GM18502 (cell line): ENCODE results near the gene ABCF1.
A peak's percentile ranks its signal among the peaks of the same experiment; 100 is the strongest.

Experiments used
- ATAC-seq: cut with Tn5 transposase; IDR thresholded peaks from one replicate; pipeline ENCODE4 v1.9.1; 2021; ENCODE audit warnings: mild to moderate bottlenecking; ENCODE audit not compliant: unreplicated experiment, poor library complexity

Gene ABCF1

GRCh38 chr6:30599625-30600324 lies 28.5 kb downstream of the ABCF1 start:
- no peak for ATAC-seq

DNA sequence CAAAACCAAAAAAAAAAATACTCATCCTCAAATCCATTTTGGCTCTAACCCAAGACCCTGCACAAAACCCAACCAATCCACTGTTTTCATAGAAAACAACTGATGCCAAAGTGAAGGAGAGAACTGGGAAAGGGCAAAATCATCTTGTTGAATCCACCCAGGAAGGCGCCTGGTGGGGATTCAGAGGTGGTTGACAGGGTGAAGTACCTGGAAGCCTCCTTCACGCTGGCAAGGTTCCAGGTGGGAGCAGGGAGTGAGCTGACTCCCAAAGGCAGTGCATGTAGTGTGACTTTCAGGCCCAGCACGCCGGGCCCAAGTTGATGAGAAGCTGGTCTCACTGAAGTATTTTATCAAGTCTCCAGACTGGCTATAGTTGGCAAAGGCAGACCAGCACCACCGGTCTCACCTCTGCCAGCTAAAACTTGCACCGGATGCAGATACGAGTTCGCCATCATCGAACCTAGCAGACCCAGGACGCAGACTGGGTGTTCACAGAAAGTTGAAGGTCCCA lies 29.3 kb downstream of the ABCF1 start:
- no peak for ATAC-seq

- no peak for ATAC-seq
These were observed 30.2 kb downstream of the ABCF1 start for GRCh38 chr6:30601436-30601814.

GRCh38 chr6:30601815-30602641 lies 30.8 kb downstream of the ABCF1 start:
- no peak for ATAC-seq

DNA sequence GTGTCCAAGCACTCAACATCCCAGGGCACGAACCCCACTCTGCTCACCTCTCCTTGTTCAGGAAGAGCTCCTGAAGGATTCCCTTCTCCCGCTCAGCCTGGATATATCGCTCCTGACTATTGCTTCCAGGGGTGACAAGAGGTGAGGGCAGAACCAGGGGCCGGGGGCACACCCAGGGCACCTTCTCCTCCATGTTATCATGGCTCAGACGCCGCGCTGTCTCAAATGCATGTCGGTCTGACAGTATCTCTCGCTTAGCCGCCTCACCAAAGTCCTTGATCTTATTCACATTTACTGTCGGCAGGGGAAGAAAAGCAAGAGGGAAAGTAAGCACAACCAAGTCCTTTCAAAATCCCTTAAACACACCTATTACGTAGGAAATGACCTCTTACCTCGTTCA lies 32.7 kb downstream of the ABCF1 start:
- no peak for ATAC-seq

GRCh38 chr6:30610065-30610464 lies 38.8 kb downstream of the ABCF1 start:
- no peak for ATAC-seq

DNA sequence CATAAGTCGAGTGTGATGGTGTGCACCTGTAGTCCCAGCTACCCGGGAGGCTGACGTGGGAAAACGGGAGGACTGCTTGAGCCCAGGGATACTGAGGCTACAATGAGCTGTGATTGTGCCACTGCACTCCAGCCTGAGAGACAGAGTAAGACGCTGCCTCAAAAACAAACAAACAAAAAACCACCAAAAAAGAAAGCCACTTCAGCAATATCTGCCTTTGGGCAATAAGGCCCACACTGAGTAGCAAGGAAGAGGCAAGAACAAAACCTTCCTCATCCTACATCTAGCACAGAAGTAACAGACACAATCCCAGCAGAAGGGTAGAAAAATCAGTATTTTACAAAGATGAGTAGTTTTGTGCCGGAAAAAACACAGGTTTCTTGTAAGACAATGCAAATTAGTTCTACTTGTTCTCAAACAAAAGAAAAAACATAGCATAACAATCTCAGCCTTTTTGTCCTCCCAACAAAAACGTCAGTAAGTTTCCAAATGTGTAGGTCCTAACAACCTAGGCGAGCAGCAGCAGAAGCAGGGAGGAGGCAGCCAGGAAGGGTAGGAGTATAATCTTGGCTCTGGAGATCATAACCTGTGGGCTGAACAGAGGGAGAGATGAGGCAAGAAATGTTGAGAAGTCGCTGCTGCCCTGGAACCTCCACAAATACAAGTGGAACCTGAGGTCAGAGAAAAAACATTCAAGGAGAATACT lies 40.1 kb downstream of the ABCF1 start:
- no peak for ATAC-seq

GRCh38 chr6:30611856-30612194 lies 40.6 kb downstream of the ABCF1 start:
- ATAC-seq = no peak

DNA sequence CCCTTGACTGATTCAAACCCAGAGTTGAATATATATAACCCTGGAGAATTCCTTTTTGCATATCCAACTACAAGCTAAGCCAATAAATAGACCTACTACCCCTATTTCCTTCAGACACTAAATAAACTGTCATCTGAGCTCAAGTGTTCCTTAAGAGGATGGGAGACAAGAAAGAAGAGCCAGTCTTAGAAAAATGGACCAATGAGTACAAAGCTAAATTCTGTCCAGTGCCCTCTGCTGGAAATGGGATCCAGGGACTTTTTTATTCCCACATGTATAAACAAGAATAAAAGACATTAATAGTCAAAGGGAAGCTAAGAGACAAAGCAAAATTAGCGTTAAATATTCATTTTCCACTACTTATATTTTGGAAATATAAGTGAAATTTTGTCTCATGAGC lies 41.0 kb downstream of the ABCF1 start:
- no peak for ATAC-seq

DNA sequence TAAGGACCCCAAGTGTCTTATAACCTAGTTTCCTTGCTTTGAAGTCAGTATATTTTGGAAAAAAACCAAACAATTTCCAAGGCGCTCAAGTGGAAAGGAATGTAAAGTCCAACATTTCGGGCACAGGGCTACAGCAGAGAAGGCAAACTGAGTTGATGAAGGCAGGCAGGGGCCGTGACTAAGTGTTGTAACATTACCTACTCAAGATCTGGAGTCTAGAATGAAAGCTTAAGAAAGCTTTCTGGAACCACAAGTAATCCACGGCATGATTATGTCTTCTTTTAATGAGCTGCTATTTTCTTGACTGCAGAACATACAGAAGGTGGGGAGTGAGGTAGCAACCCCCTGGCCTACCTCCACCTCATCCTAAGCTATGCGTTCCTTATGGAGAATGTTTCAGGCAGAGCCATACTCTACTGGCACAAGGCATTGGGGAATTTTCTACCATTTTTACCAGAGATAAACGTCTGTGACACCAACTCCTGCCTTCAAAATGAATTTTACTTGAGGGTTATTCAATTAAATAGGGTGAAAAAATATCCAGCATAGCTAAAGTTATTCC lies 41.5 kb downstream of the ABCF1 start:
- no peak for ATAC-seq

- no peak for ATAC-seq
These were observed 42.2 kb downstream of the ABCF1 start for GRCh38 chr6:30613251-30614043.

GRCh38 chr6:30614044-30614842 lies 43.0 kb downstream of the ABCF1 start:
- no peak for ATAC-seq

GRCh38 chr6:30614843-30615218 lies 43.6 kb downstream of the ABCF1 start:
- peak; percentile 51 for ATAC-seq

DNA sequence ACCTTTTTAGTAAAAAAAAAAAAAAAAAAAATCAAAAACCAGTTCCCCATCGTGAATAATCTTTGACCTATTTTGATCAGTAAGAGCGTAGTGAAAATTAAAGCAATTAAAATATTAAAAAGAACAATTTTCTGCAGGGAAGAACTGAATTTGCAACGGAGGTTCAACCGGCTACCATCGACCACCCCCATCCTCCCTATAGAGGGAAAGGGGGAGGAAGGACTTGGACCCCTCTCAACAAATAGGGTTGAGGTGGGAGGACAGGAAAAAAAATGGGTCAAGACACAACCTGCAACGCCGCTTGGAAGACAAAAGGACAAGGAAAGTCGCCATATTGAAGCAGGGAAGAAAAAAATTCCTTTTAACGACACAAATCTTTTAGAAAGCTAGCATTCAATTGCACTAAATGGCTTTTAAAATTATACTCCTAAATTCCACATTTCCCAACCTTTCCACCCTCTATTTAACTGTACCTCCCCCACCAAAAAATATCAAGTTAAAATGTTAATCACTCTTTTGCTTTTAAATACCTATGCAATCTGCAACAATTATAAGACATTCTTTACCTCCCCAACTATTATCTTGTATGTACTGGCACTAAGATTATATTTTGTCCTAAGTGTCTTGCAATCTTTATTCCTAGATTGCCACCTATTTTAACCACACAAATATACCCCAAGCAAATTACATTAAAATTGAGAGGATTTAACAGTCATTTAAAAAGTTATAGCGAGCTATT lies 44.1 kb downstream of the ABCF1 start:
- ATAC-seq = no peak

GRCh38 chr6:30615958-30616810 lies 44.9 kb downstream of the ABCF1 start:
- ATAC-seq = no peak

- ATAC-seq = peak; percentile 78
These were observed 45.7 kb downstream of the ABCF1 start, which contains the start of gene PPP1R10 for GRCh38 chr6:30616811-30617564. PPP1R10 (minus strand) TSS chr6:30617243; CDS start chr6:30609944, 7,299 bp downstream.
